Measurements from ENCODE around the gene ITGA8. TPM values are rescaled to one million over a fixed set of nuclear protein-coding genes. Genes with fewer than 3 reads are reported as not detected.

ITGA8 gene
- total RNA-seq, 1 donor from 2014 or later, result not detected

DNA sequence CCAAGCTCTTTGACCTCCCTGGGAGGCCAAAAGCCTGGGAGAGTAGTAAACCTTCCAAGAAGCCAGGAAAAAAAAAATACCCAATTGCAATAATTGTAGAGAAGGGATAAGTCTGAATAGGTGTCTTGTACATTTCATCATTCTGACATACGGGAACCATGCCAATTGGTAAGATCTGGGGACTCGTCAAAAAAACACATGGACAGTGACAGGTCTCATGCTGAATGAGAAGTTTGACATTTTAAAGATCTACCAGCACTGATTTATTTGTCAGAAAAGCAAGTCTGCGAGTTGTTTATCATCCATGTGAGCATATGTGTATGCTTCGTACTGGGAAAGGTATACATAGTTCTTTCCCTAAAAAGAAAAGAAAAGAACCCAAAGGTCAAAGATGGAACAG lies 4.1 kb upstream of the ITGA8 start:
- Mint-ChIP-seq H3K27ac (no peak overlapping the region), H3K4me1 (no peaks in the 10 kb centered on the region), H3K36me3 (ENCODE audit: low read depth) (no peaks in the 10 kb centered on the region), H3K9me3 (no peaks in the 10 kb centered on the region), H3K4me3 (no peak overlapping the region), H3K27me3 (peaks cover 30% of the 10 kb centered on the region)
- intact Hi-C loops (cut with micrococcal nuclease), result no loop called here
- DNase-seq, result no peak

DNA sequence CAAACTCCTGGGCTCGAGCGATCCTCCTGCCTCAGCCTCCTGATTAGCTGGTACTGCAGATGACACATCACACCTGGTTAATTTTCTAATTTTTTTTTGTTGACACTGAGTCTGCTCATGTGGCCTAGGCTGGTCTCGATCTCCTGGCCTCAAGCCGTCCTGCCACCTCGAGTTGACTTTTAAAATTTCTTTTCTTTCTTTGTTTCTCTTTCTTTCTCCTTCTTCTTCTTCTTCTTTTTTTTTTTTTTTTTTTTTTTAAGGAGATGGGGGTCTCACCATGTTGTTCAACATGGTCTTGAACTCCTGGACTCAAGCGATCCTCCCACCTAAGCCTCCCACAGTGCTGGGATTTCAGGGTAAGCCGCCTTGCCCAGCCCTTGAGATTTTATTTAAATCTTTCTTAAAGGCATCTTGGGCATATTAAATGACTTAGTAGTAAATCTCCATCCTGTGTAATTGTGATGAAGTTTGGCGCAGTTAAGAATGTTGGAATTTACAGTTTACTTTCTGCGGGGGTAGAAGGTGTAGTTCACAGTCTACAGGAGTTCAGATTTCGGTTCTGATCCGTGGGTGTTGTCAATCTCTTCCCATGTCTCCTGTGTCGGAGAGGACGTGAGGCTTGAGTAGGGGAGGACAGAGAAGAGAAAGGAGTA lies 1.0 kb upstream of the ITGA8 start:
- Mint-ChIP-seq H3K4me3 (no peak overlapping the region), H3K9me3 (no peaks in the 10 kb centered on the region), H3K36me3 (ENCODE audit: low read depth) (no peaks in the 10 kb centered on the region), H3K27me3 (peaks cover 44% of the 10 kb centered on the region), H3K4me1 (no peaks in the 10 kb centered on the region), H3K27ac (no peak overlapping the region)
- intact Hi-C loops (cut with micrococcal nuclease), result no loop called here
- DNase-seq, result no peak

GRCh38 chr10:15719049-15719898 lies 448 bp downstream of the ITGA8 start:
- intact Hi-C loops (cut with micrococcal nuclease), result no loop called here
- H3K27me3 Mint-ChIP-seq, result peaks cover 47% of the 10 kb centered on the region

DNA sequence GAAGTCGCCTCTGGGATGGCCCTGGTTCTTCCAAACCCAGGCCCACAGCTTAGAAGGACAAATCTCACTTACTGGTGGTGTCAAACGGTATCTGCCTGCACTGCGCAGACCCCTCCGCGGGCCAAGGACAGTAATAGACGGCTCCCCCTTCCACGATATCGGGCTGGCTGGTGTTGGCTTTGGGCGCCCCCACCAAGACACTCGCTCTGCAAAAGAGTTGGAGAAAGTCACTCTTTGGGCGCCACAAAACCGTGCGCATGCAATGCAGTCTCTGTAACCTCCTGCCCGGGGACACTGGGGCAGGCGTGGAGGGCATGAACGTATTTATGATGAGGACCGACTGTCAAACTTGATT lies 1.1 kb downstream of the ITGA8 start:
- intact Hi-C loops (cut with micrococcal nuclease), result no loop called here
- H3K36me3 Mint-ChIP-seq (ENCODE audit: low read depth), result no peaks in the 10 kb centered on the region
- peaks cover 49% of the 10 kb centered on the region for H3K27me3 Mint-ChIP-seq
- no peaks in the 10 kb centered on the region for H3K4me1 Mint-ChIP-seq
- H3K4me3 Mint-ChIP-seq, result no peak overlapping the region
- no peak overlapping the region for H3K27ac Mint-ChIP-seq
- no peak for DNase-seq
- no peaks in the 10 kb centered on the region for H3K9me3 Mint-ChIP-seq

More at GRCh38 chr10:15719049-15719898, 448 bp downstream of the ITGA8 start:
- H3K4me1 Mint-ChIP-seq, result no peaks in the 10 kb centered on the region
- H3K36me3 Mint-ChIP-seq (ENCODE audit: low read depth), result no peaks in the 10 kb centered on the region
- no peak overlapping the region for H3K4me3 Mint-ChIP-seq
- DNase-seq, result no peak
- no peak overlapping the region for H3K27ac Mint-ChIP-seq
- H3K9me3 Mint-ChIP-seq, result no peaks in the 10 kb centered on the region

- DNase-seq, result no peak
- Mint-ChIP-seq H3K36me3 (ENCODE audit: low read depth) (no peaks in the 10 kb centered on the region), H3K9me3 (no peaks in the 10 kb centered on the region), H3K4me3 (no peak overlapping the region), H3K27ac (no peak overlapping the region), H3K27me3 (peaks cover 44% of the 10 kb centered on the region), H3K4me1 (no peaks in the 10 kb centered on the region)
- intact Hi-C loops (cut with micrococcal nuclease), result no loop called here
These were observed 4.0 kb downstream of the ITGA8 start for GRCh38 chr10:15715619-15716227.

DNA sequence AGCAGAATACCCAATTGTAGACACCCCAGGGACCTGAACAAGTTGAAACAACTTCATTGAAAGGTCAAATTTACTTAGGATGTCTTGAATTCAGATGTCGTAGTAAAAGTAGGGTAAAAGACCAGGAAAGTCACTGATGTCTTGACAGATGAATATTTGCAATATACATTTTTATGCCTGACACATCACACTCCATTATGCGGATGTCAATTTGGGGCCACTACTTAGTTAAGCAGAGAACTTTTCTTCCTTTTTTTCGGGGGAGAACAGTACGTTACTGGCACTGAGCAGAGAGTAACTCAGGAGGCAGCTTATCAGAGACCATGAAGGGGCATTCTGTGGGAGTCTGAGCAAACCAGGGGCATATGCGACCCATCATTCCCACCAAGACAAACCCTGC lies 4.9 kb downstream of the ITGA8 start:
- no peak for DNase-seq
- H3K27me3 Mint-ChIP-seq, result peaks cover 40% of the 10 kb centered on the region
- no peaks in the 10 kb centered on the region for H3K9me3 Mint-ChIP-seq
- intact Hi-C loops (cut with micrococcal nuclease), result no loop called here
- H3K27ac Mint-ChIP-seq, result no peak overlapping the region
- H3K4me3 Mint-ChIP-seq, result no peak overlapping the region
- H3K36me3 Mint-ChIP-seq (ENCODE audit: low read depth), result no peaks in the 10 kb centered on the region
- no peaks in the 10 kb centered on the region for H3K4me1 Mint-ChIP-seq

DNA sequence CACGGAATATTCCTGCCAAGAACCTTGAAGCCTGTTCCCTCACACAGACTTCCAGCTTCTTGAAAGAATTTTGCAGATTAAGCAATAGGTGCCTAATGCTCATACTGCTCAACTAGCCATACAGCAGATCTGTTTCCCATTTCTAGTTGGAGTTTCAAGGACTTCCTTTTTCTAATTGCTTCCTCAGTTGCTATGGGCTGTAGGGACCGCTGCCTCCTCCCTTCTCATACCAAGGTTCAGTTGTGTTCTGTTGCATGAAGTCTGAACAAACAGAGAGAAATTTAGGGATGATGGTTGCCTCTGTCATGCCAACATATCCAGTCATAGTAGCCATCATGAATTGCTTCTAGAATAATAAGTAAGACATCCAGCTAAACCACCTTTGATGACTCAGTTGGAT lies 6.8 kb downstream of the ITGA8 start:
- Mint-ChIP-seq H3K27me3 (peaks cover 30% of the 10 kb centered on the region), H3K4me3 (no peak overlapping the region), H3K4me1 (no peaks in the 10 kb centered on the region), H3K27ac (no peak overlapping the region), H3K36me3 (ENCODE audit: low read depth) (no peaks in the 10 kb centered on the region), H3K9me3 (no peaks in the 10 kb centered on the region)
- intact Hi-C loops (cut with micrococcal nuclease), result no loop called here
- DNase-seq, result no peak

GRCh38 chr10:15710455-15710854 lies 9.3 kb downstream of the ITGA8 start:
- H3K36me3 Mint-ChIP-seq (ENCODE audit: low read depth), result no peaks in the 10 kb centered on the region
- H3K27me3 Mint-ChIP-seq, result peaks cover 19% of the 10 kb centered on the region
- H3K4me1 Mint-ChIP-seq, result no peaks in the 10 kb centered on the region
- intact Hi-C loops (cut with micrococcal nuclease), result no loop called here
- H3K4me3 Mint-ChIP-seq, result no peak overlapping the region
- H3K27ac Mint-ChIP-seq, result no peak overlapping the region
- DNase-seq, result no peak
- H3K9me3 Mint-ChIP-seq, result no peaks in the 10 kb centered on the region

DNA sequence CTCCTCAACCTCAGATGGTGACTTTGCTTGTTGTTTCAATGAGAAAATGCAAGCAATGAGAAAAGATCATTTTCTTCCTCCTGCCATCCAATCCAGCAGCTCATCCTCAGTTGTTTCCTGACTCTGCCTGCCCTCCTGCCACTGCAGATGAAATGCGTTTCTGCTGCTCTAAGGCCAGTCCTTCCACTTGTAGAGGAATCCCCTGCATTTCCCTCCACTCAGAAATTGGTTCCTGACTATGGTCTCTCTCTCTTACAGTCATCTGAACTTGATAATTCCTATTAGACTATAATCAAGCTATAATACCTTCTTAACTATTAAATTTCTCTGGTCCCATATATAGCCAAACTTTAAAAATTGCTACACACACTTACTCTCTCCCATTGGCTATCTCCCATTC lies 14.4 kb downstream of the ITGA8 start:
- intact Hi-C loops (cut with micrococcal nuclease), result no loop called here
- H3K9me3 Mint-ChIP-seq, result no peaks in the 10 kb centered on the region
- DNase-seq, result no peak
- no peak overlapping the region for H3K4me3 Mint-ChIP-seq
- no peaks in the 10 kb centered on the region for H3K36me3 Mint-ChIP-seq (ENCODE audit: low read depth)
- no peak overlapping the region for H3K27ac Mint-ChIP-seq
- peaks cover 4% of the 10 kb centered on the region for H3K27me3 Mint-ChIP-seq
- H3K4me1 Mint-ChIP-seq, result no peaks in the 10 kb centered on the region

DNA sequence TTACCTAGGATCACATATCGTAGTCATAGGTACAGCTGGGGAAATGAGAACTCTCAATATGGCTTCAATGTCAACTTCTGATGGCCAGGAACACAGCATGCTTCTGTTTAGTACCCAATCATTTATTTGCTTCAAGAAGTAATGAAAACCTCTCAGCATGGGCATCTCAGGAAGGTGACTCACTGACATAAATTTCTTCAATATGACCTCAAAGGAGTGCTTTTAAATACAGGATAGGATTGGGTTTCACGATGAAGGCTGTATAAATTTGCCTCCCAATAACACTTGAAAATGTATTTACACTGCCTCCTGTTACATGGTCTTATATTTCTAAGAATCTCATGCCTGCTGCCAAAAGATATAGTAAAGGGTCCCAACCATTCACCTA lies 15.1 kb downstream of the ITGA8 start:
- H3K27ac Mint-ChIP-seq, result no peak overlapping the region
- DNase-seq, result no peak
- intact Hi-C loops (cut with micrococcal nuclease), result no loop called here
- peaks cover 3% of the 10 kb centered on the region for H3K27me3 Mint-ChIP-seq
- no peaks in the 10 kb centered on the region for H3K9me3 Mint-ChIP-seq
- H3K36me3 Mint-ChIP-seq (ENCODE audit: low read depth), result no peaks in the 10 kb centered on the region
- no peak overlapping the region for H3K4me3 Mint-ChIP-seq
- no peaks in the 10 kb centered on the region for H3K4me1 Mint-ChIP-seq

GRCh38 chr10:15703944-15704580 lies 15.7 kb downstream of the ITGA8 start:
- H3K4me1 Mint-ChIP-seq, result no peaks in the 10 kb centered on the region
- intact Hi-C loops (cut with micrococcal nuclease), result no loop called here
- no peak overlapping the region for H3K27ac Mint-ChIP-seq
- H3K27me3 Mint-ChIP-seq, result peaks cover 2% of the 10 kb centered on the region
- DNase-seq, result no peak
- no peaks in the 10 kb centered on the region for H3K36me3 Mint-ChIP-seq (ENCODE audit: low read depth)
- no peak overlapping the region for H3K4me3 Mint-ChIP-seq
- no peaks in the 10 kb centered on the region for H3K9me3 Mint-ChIP-seq

DNA sequence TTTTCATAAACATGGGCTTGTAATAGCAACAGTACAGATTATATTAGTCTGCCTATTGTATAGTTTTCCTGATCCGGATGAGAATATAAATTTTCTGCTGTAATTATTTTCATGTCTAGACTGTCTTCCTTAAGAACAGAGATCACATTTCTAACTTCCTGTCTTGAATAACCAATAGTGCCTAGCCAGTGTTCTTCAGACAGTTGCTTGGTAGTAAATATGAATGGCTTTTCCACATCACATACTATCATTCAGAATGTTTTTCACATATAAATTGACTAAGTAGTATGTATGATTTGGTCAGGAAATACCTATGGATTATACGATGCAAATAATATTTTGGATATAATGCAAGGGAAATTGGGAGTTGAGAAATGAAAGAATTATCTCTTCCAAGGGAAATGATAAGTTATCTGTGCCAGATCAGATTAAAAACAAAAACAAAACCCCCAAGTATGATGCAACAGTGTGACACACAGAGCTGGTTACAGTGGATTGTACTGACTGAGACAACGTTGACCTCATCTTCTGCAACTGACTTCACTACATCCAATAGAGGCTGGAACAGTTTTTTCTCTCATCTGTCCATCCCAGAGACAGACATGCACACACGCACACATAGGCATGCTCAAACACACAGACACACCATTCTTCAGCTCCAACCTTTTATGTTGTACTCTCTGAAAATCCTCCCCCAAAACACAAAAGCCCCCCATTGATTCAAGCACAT lies 16.4 kb downstream of the ITGA8 start:
- H3K4me1 Mint-ChIP-seq, result no peaks in the 10 kb centered on the region
- H3K27me3 Mint-ChIP-seq, result peaks cover 2% of the 10 kb centered on the region
- no peaks in the 10 kb centered on the region for H3K36me3 Mint-ChIP-seq (ENCODE audit: low read depth)
- H3K9me3 Mint-ChIP-seq, result no peaks in the 10 kb centered on the region
- H3K27ac Mint-ChIP-seq, result no peak overlapping the region
- intact Hi-C loops (cut with micrococcal nuclease), result no loop called here
- DNase-seq, result no peak
- no peak overlapping the region for H3K4me3 Mint-ChIP-seq

GRCh38 chr10:15700078-15700674 lies 19.5 kb downstream of the ITGA8 start:
- no peaks in the 10 kb centered on the region for H3K9me3 Mint-ChIP-seq
- H3K4me1 Mint-ChIP-seq, result no peaks in the 10 kb centered on the region
- H3K4me3 Mint-ChIP-seq, result no peak overlapping the region
- H3K27ac Mint-ChIP-seq, result no peak overlapping the region
- no peak for DNase-seq
- no peaks in the 10 kb centered on the region for H3K36me3 Mint-ChIP-seq (ENCODE audit: low read depth)
- intact Hi-C loops (cut with micrococcal nuclease), result no loop called here
- H3K27me3 Mint-ChIP-seq, result peaks cover 4% of the 10 kb centered on the region
